ENCODE data around the gene TARBP1. TPM values are rescaled to one million over a fixed set of nuclear protein-coding genes. Genes with fewer than 3 reads are reported as not detected.

Gene TARBP1
- total and polyA plus RNA-seq, 2 of the 8 experiments (the other 6 are each of a cell fraction or from before 2014, with no cell fraction given) = 21.9 to 32.3 TPM

GRCh38 chr1:234479866-234480265 lies 887 bp upstream of the TARBP1 start (continued):
- TF ChIP-seq POLR2A (IDR thresholded peaks at IDR 0.05; ENCODE audit: control extremely low read depth in 1 of 2, low read depth in 2 of 2, low read length in 2 of 2) (no peak), RAD21 (IDR thresholded peaks at IDR 0.05 in 1 of 2, conservative IDR thresholded peaks at IDR 0.05 in 1 of 2; ENCODE audit: low read depth in 2 of 2, low read length in 2 of 2) (no peak)
